Coronary artery (tissue), 2 donors: ENCODE data around the gene MFRP.
A peak's percentile ranks its signal among the peaks of the same experiment; 100 is the strongest.

Experiments used
- DNase-seq: peaks from one replicate; pipeline ENCODE4 v3.0.0-alpha.2; 2017; ENCODE audit warnings: low spot score
- H3K27ac ChIP-seq, 2 donors: fragments of 200-600 bp; sonication (generic); one replicate each; pipeline ENCODE4 v1.5.1; 2016 to 2019
- H3K4me3 ChIP-seq: fragments of 200-600 bp; sonication (generic); 2 replicates; pipeline ENCODE4 v1.5.1; 2016; ENCODE audit warnings: mild to moderate bottlenecking, moderate library complexity
- CTCF ChIP-seq: fragments of 200-600 bp; sonication (generic); IDR thresholded peaks from one replicate; pipeline ENCODE4 v1.5.1; 2019; ENCODE audit warnings: antibody characterized with exemption

The MFRP gene

GRCh38 chr11:119305556-119306372 lies 40.7 kb downstream of the MFRP start:
- TF ChIP-seq CTCF = no peak
- no peak for DNase-seq
- peak overlapping the region; percentile 48 for H3K4me3 ChIP-seq
- peak overlapping the region; percentile 95 for H3K27ac ChIP-seq

GRCh38 chr11:119303227-119303718 lies 43.2 kb downstream of the MFRP start:
- H3K27ac ChIP-seq = no peak overlapping the region
- H3K4me3 ChIP-seq = no peak overlapping the region
- TF ChIP-seq CTCF = no peak
- DNase-seq = no peak

- H3K27ac ChIP-seq = no peak overlapping the region
- no peak for TF ChIP-seq CTCF
- peak; percentile 35 for DNase-seq
- H3K4me3 ChIP-seq = no peak overlapping the region
These were observed 46.1 kb downstream of the MFRP start for GRCh38 chr11:119300198-119300964.

GRCh38 chr11:119299416-119299815 lies 47.1 kb downstream of the MFRP start:
- DNase-seq = peak; percentile 55
- Histone ChIP-seq H3K4me3 (no peak overlapping the region), H3K27ac (no peak overlapping the region)
- no peak for TF ChIP-seq CTCF

GRCh38 chr11:119298726-119299125 lies 47.8 kb downstream of the MFRP start:
- H3K4me3 ChIP-seq = no peak overlapping the region
- TF ChIP-seq CTCF = no peak
- no peak overlapping the region for H3K27ac ChIP-seq
- no peak for DNase-seq

- no peak for TF ChIP-seq CTCF
- H3K4me3 ChIP-seq = no peak overlapping the region
- no peak overlapping the region for H3K27ac ChIP-seq
- no peak for DNase-seq
These were observed 48.6 kb downstream of the MFRP start for GRCh38 chr11:119297938-119298337.
